Transverse colon (tissue), 4 donors: ENCODE results near the gene HYKK. TPM values are rescaled to one million over a fixed set of nuclear protein-coding genes. Genes with fewer than 3 reads are reported as not detected.

Experiments used
- DNase-seq: peaks from one replicate; pipeline ENCODE4 v3.0.0-alpha.2; 2019
- H3K27ac ChIP-seq, 4 donors: fragments of 200-600 bp; sonication (generic); 2 replicates each; pipeline ENCODE4 v1.5.1; 2016 to 2018; ENCODE audit warnings: inconsistent platforms in 4 of 4
- H3K27me3 ChIP-seq: fragments of 200-600 bp; sonication (generic); 2 replicates; pipeline ENCODE4 v1.5.1; 2017; ENCODE audit warnings: inconsistent platforms
- H3K36me3 ChIP-seq, 4 donors: fragments of 200-600 bp; sonication (generic); 2 replicates each; pipeline ENCODE4 v1.5.1; 2017 to 2019; ENCODE audit warnings: inconsistent platforms in 4 of 4
- H3K4me1 ChIP-seq, 4 donors: fragments of 200-600 bp; sonication (generic); 2 replicates each; pipeline ENCODE4 v1.5.1; 2017 to 2020; ENCODE audit warnings: inconsistent platforms in 4 of 4
- H3K4me3 ChIP-seq, 4 donors: fragments of 200-600 bp; sonication (generic); 1 replicate in 1 of 4; 2 replicates in 3 of 4; pipeline versions ENCODE4 v1.5.1 to v1.6.1; 2017 to 2019; ENCODE audit warnings: inconsistent platforms in 4 of 4
- H3K9me3 ChIP-seq, 2 donors: fragments of 200-600 bp; sonication (generic); 2 replicates each; pipeline ENCODE4 v1.5.1; 2017 to 2019; ENCODE audit warnings: inconsistent platforms in 2 of 2
- EP300 ChIP-seq: sonication (generic); formaldehyde crosslinking; IDR thresholded peaks from one replicate; pipeline ENCODE4 v1.6.1; 2017; ENCODE audit warnings: antibody characterized with exemption, low read depth
- POLR2A ChIP-seq: fragments of 450-650 bp; IDR thresholded peaks from one replicate; pipeline ENCODE4 v1.6.1; 2016; ENCODE audit warnings: antibody characterized with exemption, mild to moderate bottlenecking, moderate library complexity
- POLR2AphosphoS5 ChIP-seq, 3 donors: sonication (generic); formaldehyde crosslinking; IDR thresholded peaks; one replicate each; pipeline ENCODE4 v1.6.1; 2016; ENCODE audit warnings: antibody characterized with exemption in 3 of 3
- WGBS, 2 donors: methylation state at CpG; one replicate each; pipeline ENCODE4 v1.1.5; 2018; ENCODE audit warnings: low coverage in 1 of 2; 5-methylcytosine and 5-hydroxymethylcytosine counted together
- in situ Hi-C, 4 donors: fragments of 200-750 bp; cut with MboI; loops; one replicate each; pipeline versions ENCODE4 v1.15.0 to v1.15.1; 2017; ENCODE audit warnings: low sequenced_read_pairs in 3 of 4, low pct_ligation_motif_present in 1 of 4, low pct_unique_long_range_greater_than_20kb in 1 of 4
- intact Hi-C: fragments of 100-400 bp; cut with DNase I; formaldehyde crosslinking; loops from one replicate; pipeline ENCODE4 v1.15.1; 2023; ENCODE audit warnings: low total_unique reads
- total RNA-seq, 4 donors: library from RNA; depleted of rRNA; stranded (reverse); fragments of >200 nt; gene quantifications; one replicate each; pipeline ENCODE4 v1.1.0, GENCODE V29; 2016
- TF ChIP-seq, protein P1 (sequence below), 5 experiments: fragments of 200-600 bp in 3 of 5; fragments of 450-650 bp in 2 of 5; sonication (generic) in 3 of 5; IDR thresholded peaks; 1 replicate in 2 of 5; 2 replicates in 3 of 5; pipeline ENCODE4 v1.5.1; 2016 to 2017; ENCODE audit warnings: antibody characterized with exemption in 5 of 5, inconsistent platforms in 3 of 5, mild to moderate bottlenecking in 2 of 5, moderate library complexity in 1 of 5

The HYKK gene
- total RNA-seq, 4 donors from 2014 or later, result 4.5 to 7.6 (median 6.5) TPM

DNA sequence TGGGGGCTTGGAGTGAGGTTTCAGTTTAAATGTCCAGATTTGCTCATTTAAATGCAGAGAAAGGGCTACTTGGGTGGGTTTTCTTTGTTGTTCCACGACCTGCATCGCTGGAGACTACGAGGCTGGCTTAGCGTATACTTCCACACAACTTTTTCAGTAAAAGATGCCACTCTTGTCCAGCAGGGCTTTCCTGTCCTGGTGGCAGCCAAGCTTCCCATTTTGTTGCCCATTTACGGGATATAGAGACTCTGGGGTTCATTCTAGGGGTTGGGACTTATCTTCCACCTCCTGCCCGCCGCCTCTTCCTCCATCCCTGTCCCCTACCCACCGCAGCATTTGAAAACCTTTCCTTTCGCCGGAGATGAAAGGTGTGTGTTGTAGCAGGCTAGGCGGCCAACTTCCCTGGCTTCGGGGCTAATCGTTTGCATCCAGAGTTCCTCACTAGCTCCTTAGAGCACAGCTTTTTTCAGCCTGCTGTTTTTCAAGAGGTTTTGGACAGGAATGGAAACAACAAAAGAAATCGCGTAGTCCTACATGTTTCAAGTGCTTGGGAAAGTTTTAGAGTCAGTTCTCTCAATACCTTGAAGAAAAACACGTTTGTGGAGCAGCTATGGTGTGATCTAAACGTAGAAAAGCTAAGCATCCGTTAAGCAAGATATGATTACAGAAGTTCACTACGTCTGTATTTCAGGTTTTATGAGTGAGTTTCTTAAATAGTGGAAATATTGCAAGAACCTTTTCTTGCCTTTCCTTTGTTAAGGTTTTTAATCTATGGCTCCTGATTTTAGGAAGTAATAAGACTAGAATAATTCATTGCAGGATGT lies 58.8 kb downstream of the HYKK start:
- H3K27ac ChIP-seq, result peak overlapping the region; percentile 77 to 88 (median 82)
- peak overlapping the region; percentile 14 to 81 (median 64) for H3K4me3 ChIP-seq
- no peaks in the 10 kb centered on the region for H3K36me3 ChIP-seq
- TF ChIP-seq, protein P1, sequence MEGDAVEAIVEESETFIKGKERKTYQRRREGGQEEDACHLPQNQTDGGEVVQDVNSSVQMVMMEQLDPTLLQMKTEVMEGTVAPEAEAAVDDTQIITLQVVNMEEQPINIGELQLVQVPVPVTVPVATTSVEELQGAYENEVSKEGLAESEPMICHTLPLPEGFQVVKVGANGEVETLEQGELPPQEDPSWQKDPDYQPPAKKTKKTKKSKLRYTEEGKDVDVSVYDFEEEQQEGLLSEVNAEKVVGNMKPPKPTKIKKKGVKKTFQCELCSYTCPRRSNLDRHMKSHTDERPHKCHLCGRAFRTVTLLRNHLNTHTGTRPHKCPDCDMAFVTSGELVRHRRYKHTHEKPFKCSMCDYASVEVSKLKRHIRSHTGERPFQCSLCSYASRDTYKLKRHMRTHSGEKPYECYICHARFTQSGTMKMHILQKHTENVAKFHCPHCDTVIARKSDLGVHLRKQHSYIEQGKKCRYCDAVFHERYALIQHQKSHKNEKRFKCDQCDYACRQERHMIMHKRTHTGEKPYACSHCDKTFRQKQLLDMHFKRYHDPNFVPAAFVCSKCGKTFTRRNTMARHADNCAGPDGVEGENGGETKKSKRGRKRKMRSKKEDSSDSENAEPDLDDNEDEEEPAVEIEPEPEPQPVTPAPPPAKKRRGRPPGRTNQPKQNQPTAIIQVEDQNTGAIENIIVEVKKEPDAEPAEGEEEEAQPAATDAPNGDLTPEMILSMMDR (IDR thresholded peaks at IDR 0.05), result peak; percentile 2 to 43 (median 24)
- no peak for TF ChIP-seq POLR2A
- DNase-seq, result peak; percentile 13
- H3K27me3 ChIP-seq, result peaks cover 15% of the 10 kb centered on the region
- H3K9me3 ChIP-seq, result no peaks in the 10 kb centered on the region
- in situ Hi-C loops (no loop called here), intact Hi-C loops (no loop called here)
- WGBS, 2 donors, result 4 to 9% methylated on average over 10 to 19 of the region's 19 CpGs
- H3K4me1 ChIP-seq, result peaks cover 5 to 19% (median 10%) of the 10 kb centered on the region in 4 donors

DNA sequence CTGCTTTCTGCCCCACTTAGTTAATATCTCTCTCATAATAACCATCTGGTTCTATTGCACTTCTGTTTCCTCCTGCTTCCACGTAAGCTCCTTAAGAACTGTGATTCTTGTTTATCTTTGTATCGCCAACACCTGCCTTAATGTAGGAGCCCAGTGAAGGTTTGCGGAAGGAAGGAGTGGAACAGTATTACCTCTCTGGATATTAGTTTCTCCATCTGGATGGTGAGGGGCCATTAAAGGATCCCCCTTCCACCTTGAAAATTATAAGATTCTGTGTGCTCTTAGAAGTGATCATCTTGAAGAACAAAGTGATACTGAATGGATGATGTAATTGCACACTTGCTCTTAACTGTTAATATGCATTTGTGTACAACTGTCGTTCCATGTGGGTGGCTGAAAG lies 60.2 kb downstream of the HYKK start:
- 71 to 84% methylated on average over 2 to 4 of the region's 4 CpGs for WGBS, 2 donors
- in situ Hi-C loops, result no loop called here
- no peak for TF ChIP-seq EP300
- TF ChIP-seq, protein P1 (IDR thresholded peaks at IDR 0.05), result no peak
- TF ChIP-seq POLR2A, result no peak
- no peak for TF ChIP-seq POLR2AphosphoS5 (IDR thresholded peaks at IDR 0.05)
- no peak overlapping the region for H3K4me3 ChIP-seq
- no peaks in the 10 kb centered on the region for H3K36me3 ChIP-seq
- intact Hi-C loops, result no loop called here
- H3K4me1 ChIP-seq, result peaks cover 5 to 19% (median 10%) of the 10 kb centered on the region in 4 donors
- DNase-seq, result no peak
- H3K27ac ChIP-seq, result no peak overlapping the region
- no peaks in the 10 kb centered on the region for H3K9me3 ChIP-seq
- H3K27me3 ChIP-seq, result peaks cover 15% of the 10 kb centered on the region

DNA sequence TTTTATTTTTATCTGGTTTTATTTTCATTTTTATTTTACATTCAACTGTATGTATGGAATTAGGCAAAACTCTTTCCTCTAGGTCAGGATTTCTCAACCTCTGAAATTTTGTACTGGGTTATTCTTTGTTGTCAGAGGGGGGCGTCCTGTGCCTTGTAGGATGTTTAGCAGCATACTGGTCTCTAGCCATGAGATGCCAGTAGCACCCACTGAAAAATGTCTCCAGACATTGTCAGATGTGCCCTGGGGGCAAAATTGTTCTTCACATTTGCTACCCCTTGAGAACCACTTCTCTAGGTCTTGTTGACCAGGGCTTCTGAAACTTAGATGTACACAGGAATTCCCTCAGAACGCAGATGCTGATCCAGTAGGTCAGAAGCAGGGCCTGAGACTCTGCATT lies 63.3 kb downstream of the HYKK start:
- H3K4me3 ChIP-seq, result no peak overlapping the region
- no peaks in the 10 kb centered on the region for H3K9me3 ChIP-seq
- intact Hi-C loops (no loop called here), in situ Hi-C loops (no loop called here)
- no peak overlapping the region for H3K27ac ChIP-seq
- H3K4me1 ChIP-seq, result peaks cover 0 to 11% (median 7%) of the 10 kb centered on the region in 4 donors
- WGBS, 2 donors, result 82% methylated on average over 2 of the region's 2 CpGs; no CpG with 5 or more reads in 1 of the 2 donors
- DNase-seq, result no peak
- H3K27me3 ChIP-seq, result peaks cover 15% of the 10 kb centered on the region
- TF ChIP-seq, protein P1 (IDR thresholded peaks at IDR 0.05), result no peak
- TF ChIP-seq POLR2AphosphoS5 (IDR thresholded peaks at IDR 0.05) (no peak), EP300 (no peak), POLR2A (no peak)
- no peaks in the 10 kb centered on the region for H3K36me3 ChIP-seq

DNA sequence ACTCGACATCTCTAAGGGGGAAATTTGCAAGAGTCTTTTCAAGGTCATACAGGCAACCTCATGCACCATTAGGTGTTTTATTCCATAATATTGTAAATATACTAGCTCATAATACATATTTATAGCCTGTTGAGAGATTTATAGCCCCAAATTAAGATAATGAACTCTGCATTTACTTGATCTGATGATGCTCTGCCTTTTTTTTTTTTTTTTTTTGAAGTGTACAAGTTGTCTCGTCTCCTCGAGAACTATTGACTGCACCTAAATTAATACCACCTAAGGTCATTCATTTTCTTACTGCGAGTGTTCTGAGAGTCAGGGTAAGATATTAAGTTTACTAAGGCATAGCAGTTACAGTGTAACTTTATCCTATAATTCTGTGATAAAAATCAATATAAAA lies 64.0 kb downstream of the HYKK start:
- DNase-seq, result no peak
- no peak overlapping the region for H3K4me3 ChIP-seq
- no peaks in the 10 kb centered on the region for H3K36me3 ChIP-seq
- H3K4me1 ChIP-seq, result peaks cover 0 to 5% (median 4%) of the 10 kb centered on the region in 4 donors
- intact Hi-C loops (no loop called here), in situ Hi-C loops (no loop called here)
- H3K27ac ChIP-seq, result no peak overlapping the region
- 75 to 81% methylated on average over 4 of the region's 4 CpGs for WGBS, 2 donors
- no peaks in the 10 kb centered on the region for H3K9me3 ChIP-seq
- TF ChIP-seq EP300, result no peak
- TF ChIP-seq, protein P1 (IDR thresholded peaks at IDR 0.05), result no peak
- no peak for TF ChIP-seq POLR2AphosphoS5 (IDR thresholded peaks at IDR 0.05)
- no peak for TF ChIP-seq POLR2A
- peaks cover 14% of the 10 kb centered on the region for H3K27me3 ChIP-seq
